GM19467 (cell line): ENCODE results near the gene ZP3.
"Not testable (repeated sequence)": the region's sequence is repeated elsewhere in the genome, so short reads cannot be mapped to it uniquely, and the experiment has no call there.

Experiments used
- ATAC-seq: cut with Tn5 transposase; IDR thresholded peaks from one replicate; pipeline ENCODE4 v1.9.1; 2021; ENCODE audit warnings: mild to moderate bottlenecking, moderate library complexity; ENCODE audit not compliant: unreplicated experiment

The ZP3 gene

DNA sequence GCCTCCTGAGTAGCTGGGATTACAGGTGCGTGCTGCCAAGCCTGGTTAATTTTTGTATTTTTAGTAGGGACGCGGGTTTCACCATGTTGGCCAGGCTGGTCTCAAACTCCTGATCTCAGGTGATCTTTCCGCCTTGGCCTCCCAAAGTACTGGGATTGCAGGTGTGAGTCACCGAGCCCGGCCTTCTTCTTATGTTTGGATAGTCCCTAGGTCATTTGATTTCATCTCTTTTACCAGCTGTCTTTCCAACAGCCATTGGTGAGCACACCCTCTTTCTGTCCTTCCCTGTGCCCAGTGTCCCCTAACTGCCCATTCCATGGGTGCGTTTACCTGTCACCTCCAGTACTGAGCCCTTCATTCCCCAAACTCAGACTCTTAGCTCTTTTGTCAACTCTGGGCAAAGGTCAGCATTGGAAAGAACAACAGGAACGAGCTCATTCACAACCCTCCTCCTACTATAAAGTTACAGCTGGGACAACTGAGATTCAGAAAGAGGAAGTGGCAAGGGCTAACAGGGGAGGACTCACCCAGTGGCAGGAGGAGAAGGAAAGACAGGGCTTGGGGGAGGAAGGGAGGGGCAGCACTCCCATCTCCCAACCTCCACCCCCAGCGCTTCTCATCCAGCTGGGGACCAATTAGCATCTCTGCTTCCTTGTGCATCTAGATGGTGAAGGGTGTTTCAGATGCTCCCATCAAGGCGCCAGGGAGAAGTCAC lies 20.8 kb upstream of the ZP3 start:
- no peak for ATAC-seq

- ATAC-seq, result no peak
Measured at GRCh38 chr7:76405738-76406137, 19.0 kb upstream of the ZP3 start.

DNA sequence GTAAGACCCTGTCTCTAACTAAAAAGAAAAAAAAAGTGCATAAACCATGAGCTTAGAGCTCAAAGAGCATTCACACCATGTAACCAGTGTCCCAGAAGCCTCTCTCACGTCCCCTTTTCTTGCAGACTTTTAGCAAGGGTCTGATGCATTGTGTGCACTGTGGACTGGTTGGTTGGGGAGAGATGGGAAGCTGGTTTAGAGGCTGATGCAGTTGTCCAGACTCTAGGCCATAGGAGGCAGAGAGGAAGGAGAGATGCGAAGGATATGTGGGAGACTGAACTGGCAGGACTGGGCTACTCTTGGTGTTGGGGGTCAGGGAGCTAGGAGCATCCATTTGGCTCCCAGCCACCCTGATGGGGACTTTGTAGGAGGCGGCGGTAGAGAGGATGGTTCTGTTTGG lies 17.0 kb upstream of the ZP3 start:
- ATAC-seq, result no peak

DNA sequence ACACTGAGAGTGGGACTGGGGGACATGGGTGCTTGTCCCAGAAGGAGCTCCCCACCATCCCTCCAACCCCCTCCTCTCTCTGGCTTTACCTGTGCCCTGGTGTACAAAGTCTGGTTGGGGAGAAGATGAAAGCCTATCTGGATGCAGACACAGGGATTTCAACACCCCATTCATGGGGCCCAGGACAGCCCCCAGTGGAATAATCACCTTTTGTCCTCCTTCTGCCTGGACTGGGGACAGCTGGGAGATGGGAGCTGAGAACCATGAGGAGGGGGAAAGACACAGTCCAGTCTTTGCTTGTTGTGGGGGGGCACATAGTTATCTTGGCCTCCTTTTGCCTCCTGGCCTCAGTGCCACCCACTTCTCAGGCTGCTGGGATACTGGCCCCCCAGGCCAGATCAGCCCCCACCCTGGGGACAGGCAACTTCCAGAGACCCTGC lies 16.6 kb upstream of the ZP3 start:
- no peak for ATAC-seq

GRCh38 chr7:76409537-76409936 lies 15.2 kb upstream of the ZP3 start, which contains the start of gene SSC4D:
TSS of gene SSC4D (minus strand) at chr7:76409697. CDS start at chr7:76404439, 5,258 bp downstream.
- no peak for ATAC-seq

DNA sequence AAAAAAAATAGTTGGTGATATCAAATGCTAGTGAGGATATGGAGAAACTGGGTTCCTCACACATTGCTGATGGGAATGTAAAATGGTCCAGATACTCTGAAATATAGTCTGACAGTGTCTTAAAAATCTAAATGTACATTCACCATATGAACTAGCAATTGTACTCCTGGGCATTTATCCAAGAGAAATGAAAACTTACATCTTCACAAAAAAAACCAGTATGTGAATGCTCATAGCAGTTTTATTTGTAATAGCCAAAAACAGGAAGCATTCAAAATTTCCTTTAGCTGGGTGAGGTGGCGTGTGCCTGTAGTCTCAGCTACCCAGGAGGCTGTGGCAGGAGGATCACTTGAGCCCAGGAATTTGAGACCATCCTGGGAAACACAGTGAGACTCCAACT lies 13.1 kb upstream of the ZP3 start:
- no peak for ATAC-seq

GRCh38 chr7:76412249-76412648 lies 12.5 kb upstream of the ZP3 start:
- no peak for ATAC-seq

GRCh38 chr7:76417654-76418310 lies 7.0 kb upstream of the ZP3 start:
- not testable (repeated sequence) for ATAC-seq

DNA sequence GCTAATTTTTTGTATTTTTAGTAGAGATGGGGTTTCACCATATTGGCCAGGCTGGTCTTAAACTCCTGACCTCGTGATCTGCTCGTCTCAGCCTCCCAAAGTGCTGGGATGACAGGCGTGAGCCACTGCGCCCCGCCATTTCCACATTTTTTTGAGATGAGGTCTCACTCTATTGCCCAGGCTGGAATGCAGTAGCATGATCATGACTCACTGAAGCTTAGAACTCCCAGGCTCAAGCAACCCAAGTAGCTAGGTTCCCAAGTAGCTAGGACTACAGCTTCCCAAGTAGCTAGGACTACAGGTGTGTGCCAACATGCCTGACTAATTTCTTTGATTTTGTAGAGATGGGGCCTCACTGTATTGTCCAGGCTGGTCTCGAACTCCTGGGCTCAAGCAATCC lies 3.7 kb upstream of the ZP3 start:
- not testable (repeated sequence) for ATAC-seq

DNA sequence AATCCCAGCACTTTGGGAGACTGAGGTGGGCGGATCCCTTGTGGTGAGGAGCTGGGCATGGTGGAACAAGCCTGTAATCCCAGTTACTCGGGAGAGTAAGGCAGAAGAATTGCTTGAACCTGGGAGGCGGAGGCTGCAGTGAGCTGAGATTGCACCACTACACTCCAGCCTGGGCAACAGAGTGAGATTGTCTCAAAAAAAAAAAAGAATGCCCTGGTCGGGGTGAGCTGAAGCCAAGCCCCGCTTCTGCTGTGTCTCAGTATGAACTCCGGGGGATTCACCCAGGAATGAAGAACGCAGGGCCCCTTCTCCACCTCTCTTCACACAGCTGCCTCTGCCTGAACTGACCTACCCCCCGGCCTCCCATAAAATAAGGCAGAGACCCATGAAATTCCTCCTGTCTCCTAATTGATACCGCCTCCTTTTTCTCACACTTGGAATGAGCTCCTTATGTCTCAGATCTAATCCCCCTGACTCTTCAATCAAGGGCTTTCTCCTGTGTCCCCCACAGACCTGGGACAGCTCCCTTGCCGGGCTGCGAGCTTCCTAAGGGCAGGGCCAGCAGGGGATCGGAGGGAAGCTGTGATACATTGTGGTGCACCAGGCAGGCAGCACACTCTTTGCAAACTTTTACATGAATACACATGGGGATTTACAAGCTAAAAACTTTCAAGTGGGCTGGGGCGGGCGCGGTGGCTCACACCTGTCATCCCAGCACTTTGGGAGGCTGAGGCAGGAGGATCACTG lies 911 bp upstream of the ZP3 start:
- no peak for ATAC-seq

DNA sequence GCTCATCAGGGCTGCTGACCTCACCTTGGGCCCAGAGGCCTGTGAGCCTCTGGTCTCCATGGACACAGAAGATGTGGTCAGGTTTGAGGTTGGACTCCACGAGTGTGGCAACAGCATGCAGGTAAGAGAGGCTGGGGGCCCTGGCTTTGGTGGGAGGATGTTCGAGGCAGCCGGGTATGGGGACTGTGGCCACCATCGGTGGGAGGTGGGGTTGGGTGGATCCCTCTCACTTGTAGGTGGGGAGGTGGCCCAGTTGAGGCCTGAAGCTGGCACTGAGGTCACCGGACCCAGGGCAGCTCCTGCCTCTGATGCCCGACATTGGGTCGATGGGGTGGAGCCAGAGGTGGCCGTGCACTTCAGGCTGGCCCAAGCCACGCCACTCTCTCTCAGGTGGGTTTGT lies 406 bp downstream of the ZP3 start:
- ATAC-seq, result no peak

- not testable (repeated sequence) for ATAC-seq
Measured at GRCh38 chr7:76425558-76425957, 808 bp downstream of the ZP3 start.

GRCh38 chr7:76426246-76426645 lies 1.5 kb downstream of the ZP3 start:
- ATAC-seq, result no peak

DNA sequence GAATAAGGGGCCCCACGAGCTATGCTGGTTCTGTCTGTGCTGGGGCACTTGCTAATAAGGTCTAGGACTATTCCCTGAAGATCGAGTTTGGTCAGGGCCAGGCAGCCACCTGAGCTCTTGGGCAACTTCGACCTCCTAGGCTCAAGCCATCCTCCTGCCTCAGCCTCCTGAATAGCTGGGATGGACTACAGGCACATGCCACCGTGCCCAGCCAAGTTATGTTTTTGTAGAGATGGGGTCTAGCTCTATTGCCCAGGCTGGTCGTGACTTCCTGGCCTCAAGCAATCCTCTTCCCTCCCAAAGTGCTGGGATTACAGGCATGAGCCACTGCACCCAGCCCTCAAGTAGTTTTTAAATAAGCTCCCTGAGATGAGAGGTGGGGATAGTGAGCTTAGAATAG lies 2.9 kb downstream of the ZP3 start:
- ATAC-seq, result no peak

DNA sequence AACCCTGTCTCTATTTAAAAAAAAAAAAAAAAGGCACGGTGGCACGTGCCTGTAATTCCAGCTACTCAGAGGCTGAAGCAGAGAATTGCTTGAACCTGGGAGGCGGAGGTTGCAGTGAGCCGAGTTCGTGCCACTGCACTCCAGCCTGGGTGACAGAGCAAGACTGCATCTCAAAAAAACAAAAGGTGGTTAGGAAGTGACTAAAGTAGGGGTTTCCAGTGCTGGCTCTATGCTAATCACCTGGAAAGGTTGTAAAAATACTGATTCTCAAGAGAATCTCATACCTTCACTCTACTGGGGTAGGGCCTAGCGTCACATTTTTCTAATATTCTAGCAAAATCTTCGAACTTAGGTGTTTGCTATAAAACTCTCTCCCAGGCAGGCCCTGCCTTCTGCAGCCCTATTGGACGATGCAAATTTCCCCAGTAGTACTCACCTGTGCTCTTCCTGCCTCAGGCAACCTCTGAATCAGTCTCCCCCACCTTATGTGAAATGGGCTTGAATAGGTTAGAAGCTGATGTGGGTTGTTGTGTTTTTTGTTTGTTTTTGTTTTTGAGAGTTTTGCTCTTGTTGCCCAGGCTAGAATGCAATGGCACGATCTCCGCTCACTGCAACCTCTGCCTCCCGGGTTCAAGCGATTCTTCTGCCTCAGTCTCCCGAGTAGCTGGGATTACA lies 3.5 kb downstream of the ZP3 start:
- no peak for ATAC-seq

DNA sequence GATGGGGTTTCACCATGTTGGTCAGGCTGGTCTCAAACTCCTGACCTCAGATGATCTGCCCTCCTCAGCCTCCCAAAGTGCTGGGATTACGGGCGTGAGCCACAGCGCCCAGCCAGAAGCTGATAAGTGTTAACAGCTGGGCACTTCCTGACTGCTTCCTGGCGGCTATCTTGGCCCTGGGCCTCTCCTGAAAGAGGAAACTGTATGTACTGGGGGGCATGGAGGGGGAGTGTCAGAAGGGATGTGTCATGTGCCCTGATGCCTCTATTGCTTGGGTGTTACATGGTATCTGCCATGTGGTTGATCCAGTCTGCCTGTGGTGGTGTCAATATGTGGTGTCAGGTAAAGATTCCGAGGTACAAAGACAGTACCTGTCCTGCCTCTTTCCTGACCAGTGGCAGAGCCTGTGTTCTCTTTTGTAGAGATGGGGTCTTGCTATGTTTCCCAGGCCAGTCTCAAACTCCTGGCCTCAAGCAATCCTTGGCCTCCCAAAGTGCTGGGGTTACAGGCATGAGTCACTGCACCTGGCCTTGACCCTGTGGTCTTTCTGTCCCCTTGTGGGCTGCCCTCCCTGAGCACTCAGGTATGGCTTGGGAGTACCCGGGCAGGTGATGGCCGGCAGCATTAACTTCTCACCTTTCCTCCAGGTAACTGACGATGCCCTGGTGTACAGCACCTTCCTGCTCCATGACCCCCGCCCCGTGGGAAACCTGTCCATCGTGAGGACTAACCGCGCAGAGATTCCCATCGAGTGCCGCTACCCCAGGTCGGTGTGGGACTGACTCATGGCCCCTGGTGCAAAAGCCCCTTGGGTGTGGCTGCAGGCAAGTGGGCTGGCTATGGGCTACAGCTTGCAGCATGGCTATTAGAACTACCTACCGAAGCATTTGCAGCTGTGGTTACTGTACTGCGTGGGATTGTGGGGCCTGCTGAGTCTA lies 4.4 kb downstream of the ZP3 start:
- ATAC-seq, result no peak

GRCh38 chr7:76430211-76430610 lies 5.5 kb downstream of the ZP3 start:
- ATAC-seq, result no peak

GRCh38 chr7:76430836-76431235 lies 6.1 kb downstream of the ZP3 start:
- ATAC-seq, result no peak

DNA sequence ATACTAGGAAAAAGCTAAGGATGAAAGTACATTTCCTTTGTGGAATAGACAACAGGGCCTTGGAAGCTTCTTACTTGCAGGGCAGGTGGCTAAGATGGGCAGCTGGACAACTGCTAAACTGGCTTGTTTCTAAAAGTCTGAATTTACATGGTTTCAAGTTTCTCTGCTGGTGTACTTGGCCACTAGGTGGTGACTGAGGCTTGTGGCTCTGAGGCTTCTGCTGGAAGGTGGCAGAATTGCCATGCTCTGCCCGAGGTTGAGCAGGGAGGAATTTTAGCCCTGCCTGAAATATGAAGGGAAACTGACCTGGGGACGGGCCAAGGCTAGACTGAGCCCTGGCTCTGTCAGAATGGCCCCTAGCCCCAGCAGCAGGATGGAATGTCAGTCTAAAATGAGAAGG lies 13.1 kb downstream of the ZP3 start:
- peak; percentile 53 for ATAC-seq
